ENCODE results near the gene COG7.

Gene COG7

GRCh38 chr16:23345237-23345636, 107.8 kb downstream of the COG7 start:
- H3K36me3 ChIP-seq (ENCODE audit: insufficient read depth, low read length), result no peaks in the 10 kb centered on the region
- H3K4me1 ChIP-seq (ENCODE audit: insufficient read depth, low read length, poor library complexity, severe bottlenecking), result no peaks in the 10 kb centered on the region
- no peak overlapping the region for H3K4me2 ChIP-seq (ENCODE audit: low read depth, low read length, poor library complexity, severe bottlenecking)
- H4K20me1 ChIP-seq (ENCODE audit: insufficient read depth, low read length, poor library complexity, severe bottlenecking), result no peaks in the 10 kb centered on the region
- H3K9ac ChIP-seq (ENCODE audit: low read depth, low read length, poor library complexity, severe bottlenecking), result no peak overlapping the region
- H3K4me3 ChIP-seq (ENCODE audit: low read length, poor library complexity, severe bottlenecking), result no peak overlapping the region
- no peaks in the 10 kb centered on the region for H3K9me2 ChIP-seq (replicated peaks; ENCODE audit: low read depth, low read length)
- no peaks in the 10 kb centered on the region for H3K79me2 ChIP-seq (ENCODE audit: insufficient read depth, low read length)
- no peaks in the 10 kb centered on the region for H3K9me3 ChIP-seq (ENCODE audit: insufficient read depth, low read depth, low read length)
- H2AFZ ChIP-seq (ENCODE audit: low read length), result no peak overlapping the region
- H3F3A ChIP-seq (ENCODE audit: low read depth), result no peaks in the 10 kb centered on the region
- H3K27me3 ChIP-seq (ENCODE audit: insufficient read depth, low read length, poor library complexity, severe bottlenecking), result no peaks in the 10 kb centered on the region
- no peak for TF ChIP-seq CTCF (conservative IDR thresholded peaks at IDR 0.05; ENCODE audit: low read length)
- no peak for TF ChIP-seq EZH2phosphoT487 (IDR thresholded peaks at IDR 0.05; ENCODE audit: borderline replicate concordance)

GRCh38 chr16:23343643-23344612, 109.1 kb downstream of the COG7 start:
- Histone ChIP-seq H3K36me3 (ENCODE audit: insufficient read depth, low read length) (no peaks in the 10 kb centered on the region), H3K4me2 (ENCODE audit: low read depth, low read length, poor library complexity, severe bottlenecking) (no peak overlapping the region), H2AFZ (ENCODE audit: low read length) (no peak overlapping the region), H4K20me1 (ENCODE audit: insufficient read depth, low read length, poor library complexity, severe bottlenecking) (no peaks in the 10 kb centered on the region), H3K9ac (ENCODE audit: low read depth, low read length, poor library complexity, severe bottlenecking) (no peak overlapping the region), H3K4me3 (ENCODE audit: low read length, poor library complexity, severe bottlenecking) (no peak overlapping the region), H3K9me2 (replicated peaks; ENCODE audit: low read depth, low read length) (no peaks in the 10 kb centered on the region), H3K9me3 (ENCODE audit: insufficient read depth, low read depth, low read length) (no peaks in the 10 kb centered on the region), H3K79me2 (ENCODE audit: insufficient read depth, low read length) (no peaks in the 10 kb centered on the region), H3K27me3 (ENCODE audit: insufficient read depth, low read length, poor library complexity, severe bottlenecking) (no peaks in the 10 kb centered on the region), H3K4me1 (ENCODE audit: insufficient read depth, low read length, poor library complexity, severe bottlenecking) (no peaks in the 10 kb centered on the region), H3F3A (ENCODE audit: low read depth) (no peaks in the 10 kb centered on the region)
- TF ChIP-seq CTCF (conservative IDR thresholded peaks at IDR 0.05; ENCODE audit: low read length) (no peak), EZH2phosphoT487 (IDR thresholded peaks at IDR 0.05; ENCODE audit: borderline replicate concordance) (no peak)

GRCh38 chr16:23342083-23342640, 110.8 kb downstream of the COG7 start:
- no peaks in the 10 kb centered on the region for H3K4me1 ChIP-seq (ENCODE audit: insufficient read depth, low read length, poor library complexity, severe bottlenecking)
- no peaks in the 10 kb centered on the region for H4K20me1 ChIP-seq (ENCODE audit: insufficient read depth, low read length, poor library complexity, severe bottlenecking)
- no peaks in the 10 kb centered on the region for H3K9me2 ChIP-seq (replicated peaks; ENCODE audit: low read depth, low read length)
- H3K27me3 ChIP-seq (ENCODE audit: insufficient read depth, low read length, poor library complexity, severe bottlenecking), result no peaks in the 10 kb centered on the region
- H3K36me3 ChIP-seq (ENCODE audit: insufficient read depth, low read length), result no peaks in the 10 kb centered on the region
- no peak overlapping the region for H3K9ac ChIP-seq (ENCODE audit: low read depth, low read length, poor library complexity, severe bottlenecking)
- no peak overlapping the region for H2AFZ ChIP-seq (ENCODE audit: low read length)
- TF ChIP-seq CTCF (conservative IDR thresholded peaks at IDR 0.05; ENCODE audit: low read length) (no peak), EZH2phosphoT487 (IDR thresholded peaks at IDR 0.05; ENCODE audit: borderline replicate concordance) (no peak)
- H3K79me2 ChIP-seq (ENCODE audit: insufficient read depth, low read length), result no peaks in the 10 kb centered on the region
- H3K9me3 ChIP-seq (ENCODE audit: insufficient read depth, low read depth, low read length), result no peaks in the 10 kb centered on the region
- H3K4me2 ChIP-seq (ENCODE audit: low read depth, low read length, poor library complexity, severe bottlenecking), result no peak overlapping the region
- H3K4me3 ChIP-seq (ENCODE audit: low read length, poor library complexity, severe bottlenecking), result no peak overlapping the region
- no peaks in the 10 kb centered on the region for H3F3A ChIP-seq (ENCODE audit: low read depth)

Measured in Loucy (cell line).